Thymus (tissue), 11 donors: Measurements from ENCODE around the gene BTBD8. TPM values are rescaled to one million over a fixed set of nuclear protein-coding genes. Genes with fewer than 3 reads are reported as not detected.
A peak's percentile ranks its signal among the peaks of the same experiment; 100 is the strongest.

Source experiments
- DNase-seq, 9 donors: peaks; one replicate each; pipeline ENCODE4 v3.0.0-alpha.2; 2013; ENCODE audit warnings: low spot score in 9 of 9, low read depth in 6 of 9, missing footprints in 1 of 9
- H3K27ac ChIP-seq, 2 donors: one replicate each; pipeline ENCODE4 v1.5.1; 2013; ENCODE audit warnings: control low read depth in 1 of 2, low read depth in 1 of 2, low read length in 1 of 2, mild to moderate bottlenecking in 1 of 2, moderate library complexity in 1 of 2
- H3K27me3 ChIP-seq, 2 donors: one replicate each; pipeline ENCODE4 v1.5.1; 2013; ENCODE audit warnings: low read length in 1 of 2; ENCODE audit not compliant: control insufficient read depth in 2 of 2, insufficient read depth in 1 of 2
- H3K36me3 ChIP-seq, 2 donors: one replicate each; pipeline ENCODE4 v1.5.1; 2013; ENCODE audit warnings: low read length in 1 of 2, mild to moderate bottlenecking in 1 of 2, moderate library complexity in 1 of 2; ENCODE audit not compliant: control insufficient read depth in 2 of 2, insufficient read depth in 2 of 2
- H3K4me1 ChIP-seq, 2 donors: one replicate each; pipeline ENCODE4 v1.5.1; 2013; ENCODE audit warnings: low read length in 2 of 2; ENCODE audit not compliant: control insufficient read depth in 2 of 2, insufficient read depth in 2 of 2
- H3K4me3 ChIP-seq, 2 donors: one replicate each; pipeline ENCODE4 v1.5.1; 2013; ENCODE audit warnings: low read length in 2 of 2, control low read depth in 1 of 2, mild to moderate bottlenecking in 1 of 2
- H3K9me3 ChIP-seq, 2 donors: one replicate each; pipeline ENCODE4 v1.5.1; 2013; ENCODE audit warnings: low read length in 1 of 2, mild to moderate bottlenecking in 1 of 2; ENCODE audit not compliant: control insufficient read depth in 2 of 2, insufficient read depth in 1 of 2
- WGBS: extraction: QIAGEN DNeasy Blood & Tissue Kit; methylation state at CpG from one replicate; pipeline ENCODE4 v1.1.7; 2013; 5-methylcytosine and 5-hydroxymethylcytosine counted together
- polyA plus RNA-seq: library from polyadenylated mRNA; stranded (reverse); fragments of 200-250 nt; gene quantifications from one replicate; pipeline ENCODE4 v1.2.3, GENCODE V29; 2013
- total RNA-seq: library from RNA; stranded (reverse); fragments of 120-200 nt; gene quantifications from one replicate; pipeline ENCODE4 v1.2.4, GENCODE V29; 2013
- donor health status: healthy.

Gene BTBD8
- total and polyA plus RNA-seq, 2 donors = 2.9 to 3.3 TPM

- WGBS = 96% methylated on average over 1 of the region's 1 CpG
- no peaks in the 10 kb centered on the region for H3K36me3 ChIP-seq
- no peak for DNase-seq
- no peak overlapping the region for H3K4me3 ChIP-seq
- no peaks in the 10 kb centered on the region for H3K27me3 ChIP-seq
- H3K9me3 ChIP-seq = no peaks in the 10 kb centered on the region
- H3K27ac ChIP-seq = no peak overlapping the region
- no peaks in the 10 kb centered on the region for H3K4me1 ChIP-seq
Observed at GRCh38 chr1:92194511-92194910, 114.4 kb downstream of the BTBD8 start.

DNA sequence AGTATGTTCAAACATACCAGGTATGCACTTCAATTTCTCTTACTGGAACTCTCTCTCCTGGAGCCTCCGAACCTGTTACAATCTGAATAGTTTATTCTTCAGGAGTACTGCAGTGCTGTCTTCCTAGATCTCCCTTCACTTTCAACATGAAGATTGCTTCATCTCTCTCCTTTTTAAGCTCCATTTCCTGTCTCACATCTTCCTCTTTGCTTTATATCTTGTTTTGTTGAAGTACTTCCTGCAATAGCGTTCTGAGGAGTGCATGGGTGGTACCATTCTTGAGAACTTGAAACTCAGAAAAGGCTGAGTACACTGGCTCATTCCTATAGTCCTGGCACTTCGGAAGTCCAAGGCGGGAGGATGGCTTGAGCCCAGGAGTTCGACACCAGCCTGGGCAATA, 121.8 kb downstream of the BTBD8 start:
- 82% methylated on average over 5 of the region's 5 CpGs for WGBS
- no peaks in the 10 kb centered on the region for H3K36me3 ChIP-seq
- H3K9me3 ChIP-seq = peaks cover 0 to 1% of the 10 kb centered on the region in 2 donors
- H3K27me3 ChIP-seq = no peaks in the 10 kb centered on the region
- peak in 6 of 9 donors; percentile 6 to 44 (median 16) for DNase-seq
- H3K4me3 ChIP-seq = no peak overlapping the region
- H3K4me1 ChIP-seq = no peaks in the 10 kb centered on the region
- H3K27ac ChIP-seq = no peak overlapping the region

DNA sequence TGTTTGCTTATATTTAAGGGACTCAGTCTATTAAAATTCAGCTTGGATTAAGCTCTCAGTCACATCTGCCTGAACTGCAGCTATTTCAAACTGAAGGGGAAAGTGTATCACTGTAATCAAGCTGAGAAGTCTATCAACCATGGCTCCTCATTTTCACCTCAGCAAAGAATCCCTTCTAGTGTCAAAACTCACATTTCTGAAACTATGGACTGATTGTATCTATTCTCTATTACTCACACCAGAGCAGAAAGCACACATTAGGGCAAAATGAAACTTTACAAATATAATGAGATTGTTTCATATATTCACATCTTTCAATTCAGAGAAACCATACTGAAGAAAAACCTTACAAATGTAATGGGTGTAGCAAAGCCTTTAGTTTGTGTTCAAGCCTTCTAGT, 123.0 kb downstream of the BTBD8 start:
- H3K27me3 ChIP-seq = no peaks in the 10 kb centered on the region
- peaks cover 0 to 1% of the 10 kb centered on the region in 2 donors for H3K9me3 ChIP-seq
- H3K36me3 ChIP-seq = no peaks in the 10 kb centered on the region
- H3K27ac ChIP-seq = no peak overlapping the region
- DNase-seq = no peak
- no peaks in the 10 kb centered on the region for H3K4me1 ChIP-seq
- H3K4me3 ChIP-seq = no peak overlapping the region

- no peaks in the 10 kb centered on the region for H3K36me3 ChIP-seq
- H3K9me3 ChIP-seq = peaks cover 0 to 1% of the 10 kb centered on the region in 2 donors
- peak in 1 of 9 donors; percentile 7 for DNase-seq
- no peak overlapping the region for H3K4me3 ChIP-seq
- H3K27ac ChIP-seq = no peak overlapping the region
- H3K27me3 ChIP-seq = no peaks in the 10 kb centered on the region
- 2% methylated on average over 2 of the region's 2 CpGs for WGBS
- H3K4me1 ChIP-seq = no peaks in the 10 kb centered on the region
Observed at GRCh38 chr1:92210701-92211100, 130.6 kb downstream of the BTBD8 start.

- no peak overlapping the region for H3K4me3 ChIP-seq
- no peak overlapping the region for H3K27ac ChIP-seq
- peaks cover 0 to 1% of the 10 kb centered on the region in 2 donors for H3K9me3 ChIP-seq
- no peaks in the 10 kb centered on the region for H3K27me3 ChIP-seq
- no peaks in the 10 kb centered on the region for H3K4me1 ChIP-seq
- WGBS = 96% methylated on average over 2 of the region's 2 CpGs
- DNase-seq = no peak
- no peaks in the 10 kb centered on the region for H3K36me3 ChIP-seq
Observed at GRCh38 chr1:92211166-92211565, 131.0 kb downstream of the BTBD8 start.

DNA sequence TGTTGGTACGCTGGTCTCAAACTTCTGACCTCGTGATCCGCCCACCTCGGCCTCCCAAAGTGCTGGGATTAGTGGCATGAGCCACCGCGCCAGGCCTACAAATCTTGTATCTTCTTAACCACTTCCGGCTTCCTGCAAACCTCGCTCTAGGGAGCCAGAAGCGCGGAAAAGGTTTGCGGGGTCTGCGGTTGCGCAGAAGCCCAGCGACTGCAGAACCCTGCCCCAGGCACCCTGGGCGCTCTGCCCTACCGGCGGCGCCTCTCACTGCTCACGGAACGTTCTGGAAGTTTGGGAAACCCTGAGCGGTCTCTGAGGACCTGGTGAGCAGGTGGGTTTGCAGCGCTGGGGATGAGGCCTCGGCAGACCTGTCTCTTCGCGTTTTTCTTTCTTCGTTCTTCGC, 137.6 kb downstream of the BTBD8 start, which contains the start of gene C1orf146:
C1orf146 (plus strand) TSS at position 195 of the 400 bp plus-strand sequence. CDS start 13,506 bp downstream, outside the sequence.
- Histone ChIP-seq H3K4me1 (no peaks in the 10 kb centered on the region), H3K27me3 (no peaks in the 10 kb centered on the region), H3K4me3 (no peak within 1 kb of the TSS), H3K9me3 (no peaks in the 10 kb centered on the region), H3K36me3 (no peaks in the 10 kb centered on the region), H3K27ac (no peak within 1 kb of the TSS)
- WGBS = 96% methylated on average over 27 of the region's 27 CpGs
- DNase-seq = no peak

GRCh38 chr1:92218559-92218958, 138.4 kb downstream of the BTBD8 start:
- DNase-seq = no peak
- no peaks in the 10 kb centered on the region for H3K36me3 ChIP-seq
- H3K4me3 ChIP-seq = no peak overlapping the region
- H3K9me3 ChIP-seq = no peaks in the 10 kb centered on the region
- no peaks in the 10 kb centered on the region for H3K27me3 ChIP-seq
- 93% methylated on average over 14 of the region's 14 CpGs for WGBS
- no peak overlapping the region for H3K27ac ChIP-seq
- no peaks in the 10 kb centered on the region for H3K4me1 ChIP-seq

DNA sequence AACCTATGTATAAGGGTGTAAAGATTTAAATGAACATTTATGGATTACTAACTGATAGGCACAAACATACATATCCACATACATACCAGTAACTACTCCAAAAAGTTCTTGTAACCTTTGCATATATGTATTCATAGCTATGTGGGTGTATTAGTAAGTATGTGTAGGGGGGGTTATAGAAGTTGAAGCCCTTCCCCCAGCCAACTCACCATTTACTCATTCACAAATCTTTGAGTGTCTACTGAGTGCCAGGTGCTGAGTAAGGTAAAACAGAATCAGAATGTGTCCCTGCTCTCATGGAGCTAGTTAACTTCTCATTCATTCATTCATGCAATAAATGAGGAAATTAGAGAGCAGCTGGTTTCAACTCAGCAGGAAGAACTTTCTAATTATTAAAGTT, 138.9 kb downstream of the BTBD8 start:
- H3K27me3 ChIP-seq = no peaks in the 10 kb centered on the region
- H3K4me3 ChIP-seq = no peak overlapping the region
- no peak for DNase-seq
- H3K36me3 ChIP-seq = no peaks in the 10 kb centered on the region
- no peaks in the 10 kb centered on the region for H3K4me1 ChIP-seq
- H3K27ac ChIP-seq = no peak overlapping the region
- H3K9me3 ChIP-seq = no peaks in the 10 kb centered on the region

DNA sequence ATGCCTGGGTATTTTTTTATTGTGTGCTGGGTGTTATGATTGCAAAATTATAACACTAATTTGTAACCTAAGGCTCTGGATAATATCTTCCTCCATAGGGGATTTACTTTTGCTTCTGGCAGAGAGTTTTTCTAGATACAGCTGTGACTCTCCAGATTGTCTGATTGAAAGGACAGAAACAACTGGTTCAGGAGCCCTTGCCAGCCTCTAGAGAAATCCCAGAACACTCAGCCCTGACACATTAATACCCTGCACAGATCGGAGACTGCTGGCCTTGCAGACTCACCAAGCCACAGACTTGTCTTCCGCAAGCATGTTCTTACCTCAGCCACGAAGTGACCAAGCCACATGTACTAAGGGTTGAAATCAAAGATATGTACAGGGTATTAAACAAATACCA, 148.3 kb downstream of the BTBD8 start:
- Histone ChIP-seq H3K36me3 (no peaks in the 10 kb centered on the region), H3K27ac (no peak overlapping the region), H3K9me3 (no peaks in the 10 kb centered on the region), H3K27me3 (no peaks in the 10 kb centered on the region), H3K4me3 (no peak overlapping the region), H3K4me1 (no peaks in the 10 kb centered on the region)
- WGBS = 95% methylated on average over 3 of the region's 3 CpGs
- DNase-seq = no peak

DNA sequence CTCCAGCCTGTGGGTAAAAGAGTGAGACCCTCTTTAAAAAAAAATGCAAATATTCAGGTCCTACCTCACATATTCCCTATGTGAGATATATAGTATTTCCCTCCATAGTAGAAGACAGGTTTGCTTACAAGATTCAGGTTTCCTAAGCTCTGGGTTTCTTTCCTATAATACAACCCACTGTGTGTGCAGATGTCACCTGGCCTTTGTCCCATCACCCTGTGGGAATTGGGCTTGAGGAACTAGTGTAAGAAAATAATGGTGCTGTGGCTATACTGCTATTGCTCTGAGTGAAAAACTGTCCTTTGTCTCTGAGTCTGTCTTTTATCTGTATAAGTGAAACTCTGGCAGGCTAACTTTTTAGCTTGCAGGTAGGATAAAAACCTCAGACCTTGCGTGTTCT, 150.6 kb downstream of the BTBD8 start:
- H3K4me1 ChIP-seq = no peaks in the 10 kb centered on the region
- H3K4me3 ChIP-seq = no peak overlapping the region
- no peak overlapping the region for H3K27ac ChIP-seq
- H3K9me3 ChIP-seq = no peaks in the 10 kb centered on the region
- 97% methylated on average over 1 of the region's 1 CpG for WGBS
- H3K27me3 ChIP-seq = no peaks in the 10 kb centered on the region
- H3K36me3 ChIP-seq = no peaks in the 10 kb centered on the region
- DNase-seq = no peak
